Measurements from ENCODE around the gene ATXN7L1.

Gene ATXN7L1

DNA sequence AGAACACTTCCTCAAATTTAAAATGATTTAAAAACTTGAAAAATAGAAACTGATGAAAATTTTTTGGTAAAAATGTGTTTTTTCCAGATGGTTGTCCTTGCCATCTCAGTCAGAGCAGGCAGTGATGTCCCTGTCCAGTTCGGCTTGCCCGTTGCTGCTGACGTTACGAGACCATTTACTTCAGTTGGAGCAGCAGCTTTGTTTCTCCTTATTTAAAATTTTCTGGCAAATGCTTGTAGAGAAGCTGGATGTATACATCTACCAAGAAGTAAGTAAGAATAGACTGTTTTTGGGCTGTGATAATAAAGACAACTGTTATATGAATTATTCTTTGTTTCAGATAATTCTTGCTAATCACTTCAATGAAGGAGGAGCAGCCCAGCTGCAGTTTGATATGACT, 311.2 kb downstream of the ATXN7L1 start:
- no peak for DNase-seq

DNA sequence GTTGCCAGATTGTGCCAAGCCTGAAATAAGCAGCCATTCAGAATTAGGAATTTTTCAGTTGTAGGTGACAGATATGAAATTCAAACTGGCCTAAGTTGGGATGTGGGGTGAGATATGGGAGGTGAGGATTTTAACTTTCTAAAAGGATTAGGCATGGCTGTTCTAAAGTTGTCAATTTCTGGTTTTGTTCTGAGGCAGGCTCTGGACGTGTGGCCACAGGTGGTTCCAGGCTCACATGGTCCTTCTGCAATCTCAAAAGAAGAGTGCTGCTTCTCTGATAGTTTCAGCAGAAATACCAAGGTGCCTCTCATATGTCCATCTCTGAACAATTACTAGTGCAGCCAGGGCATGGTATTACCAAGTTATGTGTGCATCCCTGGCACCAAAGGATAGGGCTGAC, 316.5 kb downstream of the ATXN7L1 start:
- DNase-seq, result no peak

Measured in T1000 (cell line).